WTC11 (cell line): ENCODE data around the gene SLC39A5. TPM values are rescaled to one million over a fixed set of nuclear protein-coding genes. Genes with fewer than 3 reads are reported as not detected.

Experiments
- ATAC-seq: fragments of 200-7000 bp; cut with Tn5 transposase; 2 replicates; pipeline ENCODE4 v1.10.0; 2021; ENCODE audit warnings: mild to moderate bottlenecking, moderate library complexity
- CTCF ChIA-PET: fragments of 300-600 bp; sonication (Branson Sonifier 250); formaldehyde crosslinking; loops from one replicate; lab custom pipeline; 2021; ENCODE audit warnings: antibody characterized with exemption; lab: Charles Lee
- POLR2A ChIA-PET: fragments of 350-600 bp; sonication (Branson Sonifier 250); formaldehyde crosslinking; loops from one replicate; lab custom pipeline; 2021; ENCODE audit warnings: antibody characterized with exemption; lab: Charles Lee
- DNase-seq: peaks from one replicate; pipeline ENCODE4 v3.0.0; 2021; ENCODE audit warnings: low spot score
- H3K27ac Mint-ChIP-seq: 2 replicates; pipeline ENCODE4 v1.8.0; 2021; ENCODE audit warnings: mixed read lengths
- H3K27me3 Mint-ChIP-seq: 2 replicates; pipeline ENCODE4 v1.8.0; 2021; ENCODE audit warnings: low read depth, mild to moderate bottlenecking, moderate library complexity, mixed read lengths
- H3K36me3 Mint-ChIP-seq: 2 replicates; pipeline ENCODE4 v1.8.0; 2021; ENCODE audit warnings: mixed read lengths
- H3K4me1 Mint-ChIP-seq: 2 replicates; pipeline ENCODE4 v1.8.0; 2022; ENCODE audit warnings: mixed read lengths
- H3K4me3 Mint-ChIP-seq: 2 replicates; pipeline ENCODE4 v1.8.0; 2021; ENCODE audit warnings: mild to moderate bottlenecking, moderate library complexity, mixed read lengths
- H3K9me3 Mint-ChIP-seq: 2 replicates; pipeline ENCODE4 v1.8.0; 2021; ENCODE audit warnings: mixed read lengths
- HMGA2 ChIP-seq: fragments of 250-450 bp; sonication (Bioruptor Pico); IDR thresholded peaks from 2 replicates; pipeline ENCODE4 v1.4.0; 2021; ENCODE audit warnings: mild to moderate bottlenecking, moderate library complexity
- IRF2 ChIP-seq: sonication (generic); formaldehyde crosslinking; IDR thresholded peaks from 2 replicates; pipeline ENCODE4 v1.8.0; 2022; ENCODE audit warnings: low read depth, missing genetic modification reagents, borderline replicate concordance
- NFATC4 ChIP-seq: fragments of 250-450 bp; sonication (Bioruptor Pico); IDR thresholded peaks from 2 replicates; pipeline ENCODE4 v1.9.0; 2021; ENCODE audit warnings: mild to moderate bottlenecking
- NFYB ChIP-seq: sonication (generic); formaldehyde crosslinking; conservative IDR thresholded peaks from 2 replicates; pipeline ENCODE4 v1.8.0; 2022; ENCODE audit warnings: low read depth, missing genetic modification reagents
- RORB ChIP-seq: fragments of 250-450 bp; sonication (Bioruptor Pico); IDR thresholded peaks from 2 replicates; pipeline ENCODE4 v1.9.0; 2021; ENCODE audit warnings: mild to moderate bottlenecking
- SMAD3 ChIP-seq: sonication (generic); formaldehyde crosslinking; IDR thresholded peaks from 2 replicates; pipeline ENCODE4 v1.8.0; 2022; ENCODE audit warnings: missing genetic modification reagents, mild to moderate bottlenecking, borderline replicate concordance
- SP1 ChIP-seq: sonication (generic); formaldehyde crosslinking; conservative IDR thresholded peaks from 2 replicates; pipeline ENCODE4 v1.8.1; 2022; ENCODE audit warnings: missing genetic modification reagents
- ZBTB21 ChIP-seq: sonication (generic); formaldehyde crosslinking; IDR thresholded peaks from 2 replicates; pipeline ENCODE4 v1.8.1; 2023; ENCODE audit warnings: mild to moderate bottlenecking, missing genetic modification reagents, borderline replicate concordance
- ZNF121 ChIP-seq: sonication (generic); formaldehyde crosslinking; IDR thresholded peaks from 2 replicates; pipeline ENCODE4 v1.8.0; 2023; ENCODE audit warnings: missing genetic modification reagents
- ZNF138 ChIP-seq: sonication (generic); formaldehyde crosslinking; conservative IDR thresholded peaks from 2 replicates; pipeline ENCODE4 v1.8.1; 2022; ENCODE audit warnings: mild to moderate bottlenecking, moderate library complexity, missing genetic modification reagents
- ZNF416 ChIP-seq: fragments of 250-450 bp; sonication (Bioruptor Pico); IDR thresholded peaks from 2 replicates; pipeline ENCODE4 v1.9.0; 2021; ENCODE audit warnings: mild to moderate bottlenecking, inconsistent platforms
- ZNF671 ChIP-seq: fragments of 250-450 bp; sonication (Bioruptor Pico); IDR thresholded peaks from 2 replicates; pipeline ENCODE4 v1.8.0; 2021; ENCODE audit warnings: mild to moderate bottlenecking
- total RNA-seq: library from RNA; stranded (reverse); gene quantifications from 3 replicates; pipeline ENCODE4 v1.2.3, GENCODE V29; 2021
- TF ChIP-seq, protein P1 (sequence below): sonication (generic); formaldehyde crosslinking; IDR thresholded peaks from 2 replicates; pipeline ENCODE4 v1.8.1; 2023; ENCODE audit warnings: mild to moderate bottlenecking, missing genetic modification reagents
- TF ChIP-seq, protein P2 (sequence below): sonication (generic); formaldehyde crosslinking; IDR thresholded peaks from 2 replicates; pipeline ENCODE4 v1.8.1; 2023; ENCODE audit warnings: mild to moderate bottlenecking, missing genetic modification reagents, moderate library complexity
- TF ChIP-seq, protein P3 (sequence below): sonication (generic); formaldehyde crosslinking; conservative IDR thresholded peaks from 2 replicates; pipeline ENCODE4 v1.8.1; 2022; ENCODE audit warnings: mild to moderate bottlenecking, missing genetic modification reagents

Gene SLC39A5
- total RNA-seq, 1 experiment from 2014 or later: 0.26 TPM

GRCh38 chr12:56230432-56231183 is 757 bp downstream of the SLC39A5 start:
- Mint-ChIP-seq H3K4me1 (peaks cover 6% of the 10 kb centered on the region; the same call in 1 of the 2 replicates), H3K9me3 (no peaks in the 10 kb centered on the region), H3K27me3 (peaks cover 28% of the 10 kb centered on the region), H3K27ac (no peak overlapping the region), H3K4me3 (no peak overlapping the region), H3K36me3 (peaks cover 5% of the 10 kb centered on the region; the same call in 1 of the 2 replicates)
- DNase-seq: peak; percentile 24
- ATAC-seq: peak; percentile 38
- CTCF ChIA-PET: interaction anchor here (0.5 to 2.0 kb wide), 10 partner anchors 9 to 85 kb away, joined by 3 to 14 read pairs (median 4); partner anchors contain the start of genes ANKRD52, CNPY2, COQ10A and RNF41
- TF ChIP-seq SMAD3 (CRISPR knock-in tag) (no peak), ZNF121 (no peak)
- POLR2A ChIA-PET: interaction anchor here (1.1 to 1.9 kb wide), 2 partner anchors 9 to 103 kb away, joined by 4 to 11 read pairs; partner anchors contain the start of genes ESYT1 and RNF41

DNA sequence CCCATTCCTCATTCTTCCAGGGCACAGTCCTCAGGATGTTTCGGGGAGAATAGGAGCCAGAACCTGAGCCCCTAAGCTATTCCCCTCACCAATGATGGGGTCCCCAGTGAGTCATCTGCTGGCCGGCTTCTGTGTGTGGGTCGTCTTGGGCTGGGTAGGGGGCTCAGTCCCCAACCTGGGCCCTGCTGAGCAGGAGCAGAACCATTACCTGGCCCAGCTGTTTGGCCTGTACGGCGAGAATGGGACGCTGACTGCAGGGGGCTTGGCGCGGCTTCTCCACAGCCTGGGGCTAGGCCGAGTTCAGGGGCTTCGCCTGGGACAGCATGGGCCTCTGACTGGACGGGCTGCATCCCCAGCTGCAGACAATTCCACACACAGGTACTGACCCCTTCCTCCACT is 1.3 kb downstream of the SLC39A5 start:
- no peak for TF ChIP-seq ZNF138 (CRISPR knock-in tag)
- TF ChIP-seq, protein P1, sequence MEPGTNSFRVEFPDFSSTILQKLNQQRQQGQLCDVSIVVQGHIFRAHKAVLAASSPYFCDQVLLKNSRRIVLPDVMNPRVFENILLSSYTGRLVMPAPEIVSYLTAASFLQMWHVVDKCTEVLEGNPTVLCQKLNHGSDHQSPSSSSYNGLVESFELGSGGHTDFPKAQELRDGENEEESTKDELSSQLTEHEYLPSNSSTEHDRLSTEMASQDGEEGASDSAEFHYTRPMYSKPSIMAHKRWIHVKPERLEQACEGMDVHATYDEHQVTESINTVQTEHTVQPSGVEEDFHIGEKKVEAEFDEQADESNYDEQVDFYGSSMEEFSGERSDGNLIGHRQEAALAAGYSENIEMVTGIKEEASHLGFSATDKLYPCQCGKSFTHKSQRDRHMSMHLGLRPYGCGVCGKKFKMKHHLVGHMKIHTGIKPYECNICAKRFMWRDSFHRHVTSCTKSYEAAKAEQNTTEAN (CRISPR knock-in tag): no peak
- TF ChIP-seq NFATC4 (CRISPR knock-in tag): no peak
- TF ChIP-seq, protein P2, sequence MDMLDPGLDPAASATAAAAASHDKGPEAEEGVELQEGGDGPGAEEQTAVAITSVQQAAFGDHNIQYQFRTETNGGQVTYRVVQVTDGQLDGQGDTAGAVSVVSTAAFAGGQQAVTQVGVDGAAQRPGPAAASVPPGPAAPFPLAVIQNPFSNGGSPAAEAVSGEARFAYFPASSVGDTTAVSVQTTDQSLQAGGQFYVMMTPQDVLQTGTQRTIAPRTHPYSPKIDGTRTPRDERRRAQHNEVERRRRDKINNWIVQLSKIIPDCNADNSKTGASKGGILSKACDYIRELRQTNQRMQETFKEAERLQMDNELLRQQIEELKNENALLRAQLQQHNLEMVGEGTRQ (CRISPR knock-in tag): no peak
- no peak for TF ChIP-seq ZNF671 (CRISPR knock-in tag)
- Mint-ChIP-seq H3K27me3 (peaks cover 28% of the 10 kb centered on the region), H3K36me3 (peaks cover 2% of the 10 kb centered on the region; the same call in 1 of the 2 replicates), H3K4me3 (no peak overlapping the region), H3K27ac (no peak overlapping the region), H3K9me3 (no peaks in the 10 kb centered on the region), H3K4me1 (peaks cover 6% of the 10 kb centered on the region; the same call in 1 of the 2 replicates)
- ATAC-seq: no peak
- ChIA-PET POLR2A (interaction anchor here (1.1 to 1.9 kb wide), 2 partner anchors 9 to 103 kb away, joined by 4 to 11 read pairs; partner anchors contain the start of genes ESYT1 and RNF41), CTCF (interaction anchor here (0.5 to 2.0 kb wide), 8 partner anchors 9 to 41 kb away, joined by 3 to 14 read pairs (median 4); partner anchors contain the start of genes ANKRD52, COQ10A, RNF41 and SMARCC2)
- no peak for DNase-seq

- Mint-ChIP-seq H3K36me3 (peaks cover 3% of the 10 kb centered on the region; the same call in 1 of the 2 replicates), H3K4me3 (no peak overlapping the region), H3K27me3 (peaks cover 30% of the 10 kb centered on the region), H3K9me3 (no peaks in the 10 kb centered on the region), H3K4me1 (peaks cover 12% of the 10 kb centered on the region), H3K27ac (no peak overlapping the region)
- no peak for TF ChIP-seq SP1 (CRISPR knock-in tag)
- TF ChIP-seq RORB: no peak
- no peak for TF ChIP-seq ZBTB21 (CRISPR knock-in tag)
- TF ChIP-seq, protein P3, sequence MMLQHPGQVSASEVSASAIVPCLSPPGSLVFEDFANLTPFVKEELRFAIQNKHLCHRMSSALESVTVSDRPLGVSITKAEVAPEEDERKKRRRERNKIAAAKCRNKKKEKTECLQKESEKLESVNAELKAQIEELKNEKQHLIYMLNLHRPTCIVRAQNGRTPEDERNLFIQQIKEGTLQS: no peak
- no peak for TF ChIP-seq HMGA2 (CRISPR knock-in tag)
- no peak for TF ChIP-seq IRF2 (CRISPR knock-in tag)
- no peak for TF ChIP-seq ZNF416 (CRISPR knock-in tag)
- no peak for TF ChIP-seq NFYB (CRISPR knock-in tag)
- ChIA-PET POLR2A (interaction anchor here (2.2 kb wide), 1 partner anchor 13 kb away, joined by 7 read pairs; the partner anchor contains the start of gene RNF41), CTCF (interaction anchor here (3.1 to 4.4 kb wide), 2 partner anchors 24 to 29 kb away, joined by 14 to 18 read pairs; partner anchors contain the start of gene ANKRD52)
- no peak for ATAC-seq
- no peak for DNase-seq
Measured at GRCh38 chr12:56234746-56235436, 5.0 kb downstream of the SLC39A5 start.
